ENCODE measurements around the gene TBX10.

TBX10 gene

GRCh38 chr11:67585911-67586310 is 53.7 kb downstream of the TBX10 start:
- TF ChIP-seq SIN3A (IDR thresholded peaks at IDR 0.05; ENCODE audit: borderline replicate concordance, insufficient read depth, low read length), result no peak
- no peak for TF ChIP-seq TAF1 (IDR thresholded peaks at IDR 0.05; ENCODE audit: borderline replicate concordance, insufficient read depth, low read length)
- no peak for TF ChIP-seq POLR2AphosphoS5 (IDR thresholded peaks at IDR 0.05; ENCODE audit: low read depth, low read length)
- TF ChIP-seq, protein P1, sequence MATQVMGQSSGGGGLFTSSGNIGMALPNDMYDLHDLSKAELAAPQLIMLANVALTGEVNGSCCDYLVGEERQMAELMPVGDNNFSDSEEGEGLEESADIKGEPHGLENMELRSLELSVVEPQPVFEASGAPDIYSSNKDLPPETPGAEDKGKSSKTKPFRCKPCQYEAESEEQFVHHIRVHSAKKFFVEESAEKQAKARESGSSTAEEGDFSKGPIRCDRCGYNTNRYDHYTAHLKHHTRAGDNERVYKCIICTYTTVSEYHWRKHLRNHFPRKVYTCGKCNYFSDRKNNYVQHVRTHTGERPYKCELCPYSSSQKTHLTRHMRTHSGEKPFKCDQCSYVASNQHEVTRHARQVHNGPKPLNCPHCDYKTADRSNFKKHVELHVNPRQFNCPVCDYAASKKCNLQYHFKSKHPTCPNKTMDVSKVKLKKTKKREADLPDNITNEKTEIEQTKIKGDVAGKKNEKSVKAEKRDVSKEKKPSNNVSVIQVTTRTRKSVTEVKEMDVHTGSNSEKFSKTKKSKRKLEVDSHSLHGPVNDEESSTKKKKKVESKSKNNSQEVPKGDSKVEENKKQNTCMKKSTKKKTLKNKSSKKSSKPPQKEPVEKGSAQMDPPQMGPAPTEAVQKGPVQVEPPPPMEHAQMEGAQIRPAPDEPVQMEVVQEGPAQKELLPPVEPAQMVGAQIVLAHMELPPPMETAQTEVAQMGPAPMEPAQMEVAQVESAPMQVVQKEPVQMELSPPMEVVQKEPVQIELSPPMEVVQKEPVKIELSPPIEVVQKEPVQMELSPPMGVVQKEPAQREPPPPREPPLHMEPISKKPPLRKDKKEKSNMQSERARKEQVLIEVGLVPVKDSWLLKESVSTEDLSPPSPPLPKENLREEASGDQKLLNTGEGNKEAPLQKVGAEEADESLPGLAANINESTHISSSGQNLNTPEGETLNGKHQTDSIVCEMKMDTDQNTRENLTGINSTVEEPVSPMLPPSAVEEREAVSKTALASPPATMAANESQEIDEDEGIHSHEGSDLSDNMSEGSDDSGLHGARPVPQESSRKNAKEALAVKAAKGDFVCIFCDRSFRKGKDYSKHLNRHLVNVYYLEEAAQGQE (IDR thresholded peaks at IDR 0.05; ENCODE audit: insufficient read depth in 1 of 2, low read depth in 2 of 2, low read length in 2 of 2), result no peak
- TF ChIP-seq FOXP2 (optimal IDR thresholded peaks at IDR 0.05; ENCODE audit: borderline replicate concordance, extremely low read depth, extremely low read length, insufficient read depth), result no peak

DNA sequence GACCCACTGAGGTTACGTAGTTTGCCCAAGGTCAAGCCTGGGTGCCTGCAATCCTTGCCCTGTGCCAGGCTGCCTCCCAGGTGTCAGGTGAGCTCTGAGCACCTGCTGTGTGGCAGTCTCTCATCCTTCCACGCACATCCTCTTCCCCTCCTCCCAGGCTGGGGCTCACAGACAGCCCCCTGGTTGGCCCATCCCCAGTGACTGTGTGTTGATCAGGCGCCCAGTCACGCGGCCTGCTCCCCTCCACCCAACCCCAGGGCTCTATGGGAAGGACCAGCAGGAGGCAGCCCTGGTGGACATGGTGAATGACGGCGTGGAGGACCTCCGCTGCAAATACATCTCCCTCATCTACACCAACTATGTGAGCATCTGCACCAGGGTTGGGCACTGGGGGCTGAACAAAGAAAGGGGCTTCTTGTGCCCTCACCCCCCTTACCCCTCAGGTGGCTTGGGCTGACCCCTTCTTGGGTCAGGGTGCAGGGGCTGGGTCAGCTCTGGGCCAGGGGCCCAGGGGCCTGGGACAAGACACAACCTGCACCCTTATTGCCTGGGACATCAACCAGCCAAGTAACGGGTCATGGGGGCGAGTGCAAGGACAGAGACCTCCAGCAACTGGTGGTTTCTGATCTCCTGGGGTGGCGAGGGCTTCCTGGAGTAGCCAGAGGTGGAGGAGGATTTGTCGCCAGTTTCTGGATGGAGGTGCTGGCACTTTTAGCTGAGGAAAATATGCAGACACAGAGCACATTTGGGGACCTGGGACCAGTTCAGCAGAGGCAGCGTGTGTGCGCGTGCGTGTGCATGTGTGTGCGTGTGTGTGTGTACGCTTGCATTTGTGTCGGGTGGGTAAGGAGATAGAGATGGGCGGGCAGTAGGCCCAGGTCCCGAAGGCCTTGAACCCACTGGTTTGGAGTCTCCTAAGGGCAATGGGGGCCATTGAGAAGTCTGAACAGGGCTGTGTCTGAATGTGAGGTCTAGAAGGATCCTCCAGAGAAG is 54.4 kb downstream of the TBX10 start:
- no peak for TF ChIP-seq SIN3A (IDR thresholded peaks at IDR 0.05; ENCODE audit: borderline replicate concordance, insufficient read depth, low read length)
- no peak for TF ChIP-seq FOXP2 (optimal IDR thresholded peaks at IDR 0.05; ENCODE audit: borderline replicate concordance, extremely low read depth, extremely low read length, insufficient read depth)
- no peak for TF ChIP-seq TAF1 (IDR thresholded peaks at IDR 0.05; ENCODE audit: borderline replicate concordance, insufficient read depth, low read length)
- no peak for TF ChIP-seq POLR2AphosphoS5 (IDR thresholded peaks at IDR 0.05; ENCODE audit: low read depth, low read length)
- TF ChIP-seq, protein P1 (IDR thresholded peaks at IDR 0.05; ENCODE audit: insufficient read depth in 1 of 2, low read depth in 2 of 2, low read length in 2 of 2), result no peak

DNA sequence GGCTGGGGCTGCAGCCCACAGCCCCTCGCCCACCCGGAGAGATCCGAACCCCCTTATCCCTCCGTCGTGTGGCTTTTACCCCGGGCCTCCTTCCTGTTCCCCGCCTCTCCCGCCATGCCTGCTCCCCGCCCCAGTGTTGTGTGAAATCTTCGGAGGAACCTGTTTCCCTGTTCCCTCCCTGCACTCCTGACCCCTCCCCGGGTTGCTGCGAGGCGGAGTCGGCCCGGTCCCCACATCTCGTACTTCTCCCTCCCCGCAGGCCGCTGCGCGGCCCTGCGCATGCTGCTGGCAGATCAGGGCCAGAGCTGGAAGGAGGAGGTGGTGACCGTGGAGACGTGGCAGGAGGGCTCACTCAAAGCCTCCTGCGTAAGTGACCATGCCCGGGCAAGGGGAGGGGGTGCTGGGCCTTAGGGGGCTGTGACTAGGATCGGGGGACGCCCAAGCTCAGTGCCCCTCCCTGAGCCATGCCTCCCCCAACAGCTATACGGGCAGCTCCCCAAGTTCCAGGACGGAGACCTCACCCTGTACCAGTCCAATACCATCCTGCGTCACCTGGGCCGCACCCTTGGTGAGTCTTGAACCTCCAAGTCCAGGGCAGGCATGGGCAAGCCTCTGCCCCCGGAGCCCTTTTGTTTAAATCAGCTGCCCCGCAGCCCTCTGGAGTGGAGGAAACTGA is 55.2 kb downstream of the TBX10 start:
- TF ChIP-seq SIN3A (IDR thresholded peaks at IDR 0.05; ENCODE audit: borderline replicate concordance, insufficient read depth, low read length) (no peak), FOXP2 (optimal IDR thresholded peaks at IDR 0.05; ENCODE audit: borderline replicate concordance, extremely low read depth, extremely low read length, insufficient read depth) (no peak), TAF1 (IDR thresholded peaks at IDR 0.05; ENCODE audit: borderline replicate concordance, insufficient read depth, low read length) (no peak), POLR2AphosphoS5 (IDR thresholded peaks at IDR 0.05; ENCODE audit: low read depth, low read length) (no peak)
- TF ChIP-seq, protein P1 (IDR thresholded peaks at IDR 0.05; ENCODE audit: insufficient read depth in 1 of 2, low read depth in 2 of 2, low read length in 2 of 2), result no peak

- TF ChIP-seq, protein P1 (IDR thresholded peaks at IDR 0.05; ENCODE audit: insufficient read depth in 1 of 2, low read depth in 2 of 2, low read length in 2 of 2), result peak in 1 of 2 experiments; percentile 12; a peak in 1 of 4 replicates
- TF ChIP-seq SIN3A (IDR thresholded peaks at IDR 0.05; ENCODE audit: borderline replicate concordance, insufficient read depth, low read length) (peak; percentile 48; the same call in 1 of the 2 replicates), POLR2AphosphoS5 (IDR thresholded peaks at IDR 0.05; ENCODE audit: low read depth, low read length) (peak; percentile 91), TAF1 (IDR thresholded peaks at IDR 0.05; ENCODE audit: borderline replicate concordance, insufficient read depth, low read length) (peak; percentile 76; the same call in 1 of the 2 replicates), FOXP2 (optimal IDR thresholded peaks at IDR 0.05; ENCODE audit: borderline replicate concordance, extremely low read depth, extremely low read length, insufficient read depth) (peak; percentile 97)
Observed at GRCh38 chr11:67583247-67584204, 56.0 kb downstream of the TBX10 start, which contains the start of gene GSTP1. Gene GSTP1, plus strand, starts transcription at chr11:67583812. Its CDS starts 32 bp downstream, at chr11:67583844.

All from PFSK-1 (cell line).